Psoas muscle (tissue), 8 donors: ENCODE results near the gene UAP1L1. TPM values are rescaled to one million over a fixed set of nuclear protein-coding genes. Genes with fewer than 3 reads are reported as not detected.

Experiments
- ATAC-seq, 4 donors: fragments of 200-7000 bp; cut with Tn5 transposase; one replicate each; pipeline ENCODE4 v1.9.1; 2020; ENCODE audit warnings: moderate library complexity in 3 of 4, mild to moderate bottlenecking in 2 of 4
- DNase-seq, 2 donors: peaks; one replicate each; pipeline ENCODE4 v3.0.0-alpha.2; 2020
- H3K27ac ChIP-seq: fragments of 200-600 bp; one replicate; pipeline ENCODE4 v1.8.0; 2022
- H3K27me3 ChIP-seq, 3 donors: fragments of 200-600 bp in 1 of 3; one replicate each; pipeline versions ENCODE4 v1.6.1 to v1.8.0; 2013 to 2022; ENCODE audit warnings: low read length in 2 of 3, mild to moderate bottlenecking in 2 of 3, moderate library complexity in 1 of 3; ENCODE audit not compliant: insufficient read depth in 3 of 3
- H3K36me3 ChIP-seq, 2 donors: fragments of 200-600 bp in 1 of 2; one replicate each; pipeline versions ENCODE4 v1.6.1 to v1.8.0; 2013 to 2022; ENCODE audit warnings: low read depth in 1 of 2, mild to moderate bottlenecking in 1 of 2, moderate library complexity in 1 of 2; ENCODE audit not compliant: insufficient read depth in 1 of 2
- H3K4me1 ChIP-seq: fragments of 200-600 bp; one replicate; pipeline ENCODE4 v1.8.0; 2022
- H3K4me3 ChIP-seq: fragments of 200-600 bp; one replicate; pipeline ENCODE4 v1.8.0; 2022; ENCODE audit warnings: mild to moderate bottlenecking
- H3K9me3 ChIP-seq: fragments of 200-600 bp; one replicate; pipeline ENCODE4 v1.8.0; 2022
- WGBS, 3 donors: extraction: QIAGEN DNeasy Blood & Tissue Kit; methylation state at CpG; one replicate each; pipeline versions ENCODE4 v1.1.6 to v1.1.7; 2013; 5-methylcytosine and 5-hydroxymethylcytosine counted together
- intact Hi-C, 2 donors: fragments of 100-400 bp; cut with DNase I; formaldehyde crosslinking; loops; one replicate each; pipeline versions ENCODE4 v1.11.0 to v1.14.2; 2022
- polyA plus RNA-seq, 3 donors: library from polyadenylated mRNA; stranded (reverse); fragments of 200-250 nt; gene quantifications; one replicate each; pipeline ENCODE4 v1.2.3, GENCODE V29; 2013
- total RNA-seq, 4 donors: library from RNA; stranded (reverse); fragmentation: NEBNext Ultra II Directional in 2 of 4; extraction: Animal tissue kit (Norgen Biotek cat#: 25700) in 2 of 4; gene quantifications; one replicate each; pipeline versions ENCODE4 v1.2.1 to v1.2.4, GENCODE V29; 2021 to 2023
- TF ChIP-seq, protein P1 (sequence below): fragments of 200-600 bp; IDR thresholded peaks from one replicate; pipeline ENCODE4 v1.8.0; 2022; ENCODE audit warnings: antibody characterized with exemption
- donor health status: healthy with polysubstance abuse.
- donor health status: DM: no; HTN: no; CAD: no; lungs with moderate emphysema.
- donor health status: Bipolar disorder and iron deficiency.
- donor health status: healthy.
- donor health status: DM: yes; HTN: yes; CAD: no.
- donor health status: DM: no; HTN: no; CAD: no.
- donor health status: DM: no; HTN: no; CAD: no.
- donor health status: DM: yes; HTN: yes; CAD: no.

The UAP1L1 gene
- total and polyA plus RNA-seq, 7 donors: 1.5 to 4.5 (median 2.4) TPM

DNA sequence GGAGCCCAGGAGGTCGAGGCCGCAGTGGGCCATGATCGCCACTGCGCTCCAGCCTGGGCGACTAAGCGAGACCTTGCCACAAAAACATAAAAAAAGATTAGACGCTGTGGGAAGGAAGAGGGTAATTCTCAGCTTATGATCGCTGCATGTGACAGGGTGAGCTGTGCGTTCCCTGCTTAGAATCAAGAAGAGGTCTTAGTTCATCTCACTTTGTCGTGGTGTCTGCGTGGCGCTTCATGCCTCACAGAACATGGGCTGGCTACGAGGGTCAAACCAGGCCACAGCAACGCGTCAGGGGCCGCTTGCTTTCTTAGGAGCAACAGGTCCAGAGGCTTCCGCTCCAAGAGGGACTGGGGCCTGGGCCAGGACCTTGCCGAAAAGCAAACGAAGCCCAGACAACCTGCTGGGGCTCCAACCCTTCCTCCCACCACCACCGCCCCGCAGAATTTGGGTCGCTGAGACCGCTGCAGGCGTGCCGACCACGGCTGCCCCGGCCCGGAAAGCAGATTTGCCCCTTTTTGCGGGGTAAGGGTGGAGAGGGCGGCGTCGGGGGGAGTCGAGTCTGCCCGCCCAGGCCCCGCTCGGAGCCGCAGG, 51.6 kb downstream of the UAP1L1 start:
- Histone ChIP-seq H3K4me3 (peak overlapping the region; percentile 82), H3K27ac (no peak overlapping the region), H3K4me1 (peaks cover 13% of the 10 kb centered on the region), H3K9me3 (no peaks in the 10 kb centered on the region), H3K27me3 (peaks cover 0 to 28% (median 5%) of the 10 kb centered on the region in 3 donors), H3K36me3 (no peaks in the 10 kb centered on the region)
- intact Hi-C loops: no loop called here
- no peak for DNase-seq
- ATAC-seq: peak; percentile 15 to 53 (median 35)
- 17 to 22% (median 18%) methylated on average over 33 to 37 of the region's 37 CpGs for WGBS, 3 donors
- TF ChIP-seq, protein P1, sequence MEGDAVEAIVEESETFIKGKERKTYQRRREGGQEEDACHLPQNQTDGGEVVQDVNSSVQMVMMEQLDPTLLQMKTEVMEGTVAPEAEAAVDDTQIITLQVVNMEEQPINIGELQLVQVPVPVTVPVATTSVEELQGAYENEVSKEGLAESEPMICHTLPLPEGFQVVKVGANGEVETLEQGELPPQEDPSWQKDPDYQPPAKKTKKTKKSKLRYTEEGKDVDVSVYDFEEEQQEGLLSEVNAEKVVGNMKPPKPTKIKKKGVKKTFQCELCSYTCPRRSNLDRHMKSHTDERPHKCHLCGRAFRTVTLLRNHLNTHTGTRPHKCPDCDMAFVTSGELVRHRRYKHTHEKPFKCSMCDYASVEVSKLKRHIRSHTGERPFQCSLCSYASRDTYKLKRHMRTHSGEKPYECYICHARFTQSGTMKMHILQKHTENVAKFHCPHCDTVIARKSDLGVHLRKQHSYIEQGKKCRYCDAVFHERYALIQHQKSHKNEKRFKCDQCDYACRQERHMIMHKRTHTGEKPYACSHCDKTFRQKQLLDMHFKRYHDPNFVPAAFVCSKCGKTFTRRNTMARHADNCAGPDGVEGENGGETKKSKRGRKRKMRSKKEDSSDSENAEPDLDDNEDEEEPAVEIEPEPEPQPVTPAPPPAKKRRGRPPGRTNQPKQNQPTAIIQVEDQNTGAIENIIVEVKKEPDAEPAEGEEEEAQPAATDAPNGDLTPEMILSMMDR: no peak

GRCh38 chr9:137129456-137130175, 52.3 kb downstream of the UAP1L1 start:
- intact Hi-C loops: no loop called here
- peaks cover 0 to 35% (median 5%) of the 10 kb centered on the region in 3 donors for H3K27me3 ChIP-seq
- H3K4me1 ChIP-seq: peaks cover 13% of the 10 kb centered on the region
- peak; percentile 87 to 91 for DNase-seq
- no peaks in the 10 kb centered on the region for H3K36me3 ChIP-seq
- ATAC-seq: peak; percentile 99
- WGBS, 3 donors: 1% methylated on average over 71 to 86 of the region's 86 CpGs
- peak overlapping the region; percentile 82 for H3K4me3 ChIP-seq
- H3K9me3 ChIP-seq: no peaks in the 10 kb centered on the region
- H3K27ac ChIP-seq: no peak overlapping the region
- TF ChIP-seq, protein P1: no peak

- 4 to 6% (median 6%) methylated on average over 47 to 58 of the region's 58 CpGs for WGBS, 3 donors
- TF ChIP-seq, protein P1: no peak
- intact Hi-C loops: no loop called here
- H3K9me3 ChIP-seq: no peaks in the 10 kb centered on the region
- DNase-seq (no peak), ATAC-seq (peak in 1 of 4 donors; percentile 7)
- H3K27ac ChIP-seq: no peak overlapping the region
- peaks cover 0 to 39% (median 5%) of the 10 kb centered on the region in 3 donors for H3K27me3 ChIP-seq
- H3K36me3 ChIP-seq: no peaks in the 10 kb centered on the region
- peaks cover 13% of the 10 kb centered on the region for H3K4me1 ChIP-seq
- peak overlapping the region; percentile 82 for H3K4me3 ChIP-seq
These were observed 52.9 kb downstream of the UAP1L1 start for GRCh38 chr9:137130176-137130755.

Other genes with a start within 250 kb of the UAP1L1 start
Only the 30 nearest of the 36 such genes appear.
- 10 to 100 TPM in 2 of 4 donors, 1 to 10 TPM in 2; 5.4 to 13.2 (median 9.4) TPM for gene TRAF2, start 191.0 kb upstream of the UAP1L1 start, total RNA-seq
- gene TRAF2, start 191.0 kb upstream of the UAP1L1 start, polyA plus RNA-seq: 10 to 100 TPM in 2 of 3 donors, 1 to 10 TPM in 1; 8.6 to 15.9 (median 11.1) TPM
- gene FBXW5, start 132.8 kb upstream of the UAP1L1 start, total RNA-seq: 100 to 1,000 TPM; 135 to 236 (median 171) TPM
- 100 to 1,000 TPM; 202 to 261 (median 213) TPM for gene FBXW5, start 132.8 kb upstream of the UAP1L1 start, polyA plus RNA-seq
- gene C8G, start 132.3 kb upstream of the UAP1L1 start, total RNA-seq: 1 to 10 TPM; 1.7 to 7.9 (median 5.9) TPM
- 1 to 10 TPM; 3.4 to 6.0 (median 4.5) TPM for gene C8G, start 132.3 kb upstream of the UAP1L1 start, polyA plus RNA-seq
- 1 to 10 TPM in 1 of 4 donors, under 1 TPM in 2, not detected in 1; 0.38 to 1.5 (median 0.48) TPM for gene LCN12, start 125.2 kb upstream of the UAP1L1 start, total RNA-seq
- gene LCN12, start 125.2 kb upstream of the UAP1L1 start, polyA plus RNA-seq: under 1 TPM; 0.06 to 0.17 (median 0.13) TPM
- 100 to 1,000 TPM in 1 of 4 donors, 10 to 100 TPM in 3; 23.3 to 130 (median 74.3) TPM for gene PTGDS, start 100.0 kb upstream of the UAP1L1 start, total RNA-seq
- 10 to 100 TPM; 29.9 to 37.9 (median 37.8) TPM for gene PTGDS, start 100.0 kb upstream of the UAP1L1 start, polyA plus RNA-seq
- under 1 TPM; 0.10 to 0.79 (median 0.38) TPM for gene LCNL1, start 94.5 kb upstream of the UAP1L1 start, total RNA-seq
- gene LCNL1, start 94.5 kb upstream of the UAP1L1 start, polyA plus RNA-seq: under 1 TPM; 0.04 to 0.14 (median 0.06) TPM
- 10 to 100 TPM in 3 of 4 donors, 1 to 10 TPM in 1; 9.4 to 15.6 (median 12.4) TPM for gene PAXX, start 85.1 kb upstream of the UAP1L1 start, total RNA-seq
- 10 to 100 TPM; 16.5 to 39.2 (median 25.2) TPM for gene PAXX, start 85.1 kb upstream of the UAP1L1 start, polyA plus RNA-seq
- under 1 TPM in 3 of 4 donors, not detected in 1; 0.38 to 0.90 (median 0.54) TPM for gene CLIC3, start 80.9 kb upstream of the UAP1L1 start, total RNA-seq
- under 1 TPM; 0.55 to 0.94 (median 0.79) TPM for gene CLIC3, start 80.9 kb upstream of the UAP1L1 start, polyA plus RNA-seq
- gene ABCA2, start 49.3 kb upstream of the UAP1L1 start, total RNA-seq: 10 to 100 TPM; 12.2 to 23.5 (median 18.3) TPM
- 10 to 100 TPM in 1 of 3 donors, 1 to 10 TPM in 2; 6.9 to 11.1 (median 8.5) TPM for gene ABCA2, start 49.3 kb upstream of the UAP1L1 start, polyA plus RNA-seq
- gene FUT7, start 45.4 kb upstream of the UAP1L1 start, total RNA-seq: under 1 TPM in 1 of 4 donors, not detected in 3; 0.08 TPM
- under 1 TPM in 2 of 3 donors, not detected in 1; 0.01 to 0.06 TPM for gene FUT7, start 45.4 kb upstream of the UAP1L1 start, polyA plus RNA-seq
- gene NPDC1, start 31.3 kb upstream of the UAP1L1 start, total RNA-seq: 10 to 100 TPM; 17.3 to 32.1 (median 22.6) TPM
- gene NPDC1, start 31.3 kb upstream of the UAP1L1 start, polyA plus RNA-seq: 10 to 100 TPM; 14.8 to 23.2 (median 17.6) TPM
- 1 to 10 TPM in 2 of 4 donors, under 1 TPM in 2; 0.59 to 1.4 (median 0.95) TPM for gene ENTPD2, start 23.5 kb upstream of the UAP1L1 start, total RNA-seq
- under 1 TPM; 0.17 to 0.29 (median 0.28) TPM for gene ENTPD2, start 23.5 kb upstream of the UAP1L1 start, polyA plus RNA-seq
- under 1 TPM; 0.10 to 0.15 (median 0.12) TPM for gene SAPCD2, start 7.0 kb upstream of the UAP1L1 start, total RNA-seq
- under 1 TPM in 2 of 3 donors, not detected in 1; 0.18 to 0.22 TPM for gene SAPCD2, start 7.0 kb upstream of the UAP1L1 start, polyA plus RNA-seq
- 10 to 100 TPM; 13.5 to 18.1 (median 14.4) TPM for gene MAN1B1, start 9.5 kb downstream of the UAP1L1 start, total RNA-seq
- 10 to 100 TPM; 13.1 to 24.4 (median 21.8) TPM for gene MAN1B1, start 9.5 kb downstream of the UAP1L1 start, polyA plus RNA-seq
- 10 to 100 TPM; 43.2 to 75.3 (median 67.5) TPM for gene DPP7, start 37.2 kb downstream of the UAP1L1 start, total RNA-seq
- gene DPP7, start 37.2 kb downstream of the UAP1L1 start, polyA plus RNA-seq: 10 to 100 TPM; 34.8 to 67.7 (median 61.3) TPM
- not detected for gene GRIN1, start 61.6 kb downstream of the UAP1L1 start, total RNA-seq
- gene GRIN1, start 61.6 kb downstream of the UAP1L1 start, polyA plus RNA-seq: under 1 TPM in 1 of 3 donors, not detected in 2; 0.06 TPM
- gene LRRC26, start 92.5 kb downstream of the UAP1L1 start, total RNA-seq: not detected
- not detected for gene LRRC26, start 92.5 kb downstream of the UAP1L1 start, polyA plus RNA-seq
- not detected for gene TMEM210, start 94.5 kb downstream of the UAP1L1 start, total RNA-seq
- gene TMEM210, start 94.5 kb downstream of the UAP1L1 start, polyA plus RNA-seq: not detected
- 10 to 100 TPM; 20.5 to 32.1 (median 24.3) TPM for gene ANAPC2, start 111.0 kb downstream of the UAP1L1 start, total RNA-seq
- 10 to 100 TPM; 13.0 to 22.6 (median 21.6) TPM for gene ANAPC2, start 111.0 kb downstream of the UAP1L1 start, polyA plus RNA-seq
- 10 to 100 TPM; 51.5 to 65.4 (median 54.4) TPM for gene SSNA1, start 111.2 kb downstream of the UAP1L1 start, total RNA-seq
- gene SSNA1, start 111.2 kb downstream of the UAP1L1 start, polyA plus RNA-seq: 100 to 1,000 TPM; 101 to 176 (median 142) TPM
- 10 to 100 TPM in 2 of 4 donors, 1 to 10 TPM in 2; 8.0 to 11.3 (median 9.8) TPM for gene TPRN, start 123.2 kb downstream of the UAP1L1 start, total RNA-seq
- 10 to 100 TPM in 1 of 3 donors, 1 to 10 TPM in 2; 3.6 to 11.1 (median 6.7) TPM for gene TPRN, start 123.2 kb downstream of the UAP1L1 start, polyA plus RNA-seq
- gene TMEM203, start 128.1 kb downstream of the UAP1L1 start, total RNA-seq: 10 to 100 TPM; 31.2 to 40.1 (median 36.0) TPM
- gene TMEM203, start 128.1 kb downstream of the UAP1L1 start, polyA plus RNA-seq: 10 to 100 TPM; 30.6 to 71.6 (median 47.7) TPM
- 1 to 10 TPM; 2.2 to 4.4 (median 3.7) TPM for gene NDOR1, start 128.2 kb downstream of the UAP1L1 start, total RNA-seq
- 1 to 10 TPM; 1.5 to 6.3 (median 6.2) TPM for gene NDOR1, start 128.2 kb downstream of the UAP1L1 start, polyA plus RNA-seq
- gene RNF208, start 144.7 kb downstream of the UAP1L1 start, total RNA-seq: 10 to 100 TPM in 1 of 4 donors, 1 to 10 TPM in 3; 4.8 to 12.8 (median 8.1) TPM
- 1 to 10 TPM; 5.9 to 6.4 (median 6.1) TPM for gene RNF208, start 144.7 kb downstream of the UAP1L1 start, polyA plus RNA-seq
- gene CYSRT1, start 147.7 kb downstream of the UAP1L1 start, total RNA-seq: under 1 TPM in 3 of 4 donors, not detected in 1; 0.18 to 0.77 (median 0.32) TPM
- gene CYSRT1, start 147.7 kb downstream of the UAP1L1 start, polyA plus RNA-seq: 1 to 10 TPM in 1 of 3 donors, under 1 TPM in 2; 0.08 to 1.1 (median 0.11) TPM
- not detected for gene RNF224, start 150.0 kb downstream of the UAP1L1 start, total RNA-seq
- gene RNF224, start 150.0 kb downstream of the UAP1L1 start, polyA plus RNA-seq: under 1 TPM in 1 of 3 donors, not detected in 2; 0.01 TPM
- not detected for gene SLC34A3, start 153.4 kb downstream of the UAP1L1 start, total RNA-seq
- gene SLC34A3, start 153.4 kb downstream of the UAP1L1 start, polyA plus RNA-seq: not detected
- 100 to 1,000 TPM; 111 to 273 (median 230) TPM for gene TUBB4B, start 163.8 kb downstream of the UAP1L1 start, total RNA-seq
- 100 to 1,000 TPM; 350 to 838 (median 389) TPM for gene TUBB4B, start 163.8 kb downstream of the UAP1L1 start, polyA plus RNA-seq
- gene STPG3, start 173.8 kb downstream of the UAP1L1 start, total RNA-seq: not detected
- gene STPG3, start 173.8 kb downstream of the UAP1L1 start, polyA plus RNA-seq: under 1 TPM in 1 of 3 donors, not detected in 2; 0.08 TPM
- 10 to 100 TPM; 39.1 to 53.7 (median 42.8) TPM for gene NELFB, start 177.8 kb downstream of the UAP1L1 start, total RNA-seq
- gene NELFB, start 177.8 kb downstream of the UAP1L1 start, polyA plus RNA-seq: 10 to 100 TPM; 43.2 to 74.3 (median 58.5) TPM